ENCODE measurements around the gene CNTN3. TPM values are rescaled to one million over a fixed set of nuclear protein-coding genes. Genes with fewer than 3 reads are reported as not detected.

CNTN3 gene
- polyA plus RNA-seq, 1 donor from 2014 or later, result 31.8 TPM

GRCh38 chr3:74642876-74643275, 28.4 kb upstream of the CNTN3 start:
- no peaks in the 10 kb centered on the region for H3K36me3 ChIP-seq (ENCODE audit: insufficient read depth, low read length)
- H2AFZ ChIP-seq (ENCODE audit: low read depth, low read length), result no peak overlapping the region
- no peaks in the 10 kb centered on the region for H3F3A ChIP-seq (ENCODE audit: insufficient read depth, low read length, poor library complexity, severe bottlenecking)
- no peak overlapping the region for H3K27ac ChIP-seq (ENCODE audit: low read length)
- no peaks in the 10 kb centered on the region for H4K20me1 ChIP-seq (ENCODE audit: insufficient read depth)
- H3K9me2 ChIP-seq (ENCODE audit: insufficient read depth, low read length), result no peaks in the 10 kb centered on the region
- no peak overlapping the region for H3K4me3 ChIP-seq (ENCODE audit: low read length)
- H3K79me2 ChIP-seq (replicated peaks; ENCODE audit: insufficient read depth, low read length), result no peaks in the 10 kb centered on the region
- H3K9me3 ChIP-seq (ENCODE audit: low read length), result no peaks in the 10 kb centered on the region
- no peak overlapping the region for H3K9ac ChIP-seq (ENCODE audit: low read length)
- no peaks in the 10 kb centered on the region for H3K27me3 ChIP-seq (ENCODE audit: insufficient read depth, low read depth, low read length)
- no peak overlapping the region for H3K4me2 ChIP-seq (ENCODE audit: low read length)
- TF ChIP-seq, protein P1, sequence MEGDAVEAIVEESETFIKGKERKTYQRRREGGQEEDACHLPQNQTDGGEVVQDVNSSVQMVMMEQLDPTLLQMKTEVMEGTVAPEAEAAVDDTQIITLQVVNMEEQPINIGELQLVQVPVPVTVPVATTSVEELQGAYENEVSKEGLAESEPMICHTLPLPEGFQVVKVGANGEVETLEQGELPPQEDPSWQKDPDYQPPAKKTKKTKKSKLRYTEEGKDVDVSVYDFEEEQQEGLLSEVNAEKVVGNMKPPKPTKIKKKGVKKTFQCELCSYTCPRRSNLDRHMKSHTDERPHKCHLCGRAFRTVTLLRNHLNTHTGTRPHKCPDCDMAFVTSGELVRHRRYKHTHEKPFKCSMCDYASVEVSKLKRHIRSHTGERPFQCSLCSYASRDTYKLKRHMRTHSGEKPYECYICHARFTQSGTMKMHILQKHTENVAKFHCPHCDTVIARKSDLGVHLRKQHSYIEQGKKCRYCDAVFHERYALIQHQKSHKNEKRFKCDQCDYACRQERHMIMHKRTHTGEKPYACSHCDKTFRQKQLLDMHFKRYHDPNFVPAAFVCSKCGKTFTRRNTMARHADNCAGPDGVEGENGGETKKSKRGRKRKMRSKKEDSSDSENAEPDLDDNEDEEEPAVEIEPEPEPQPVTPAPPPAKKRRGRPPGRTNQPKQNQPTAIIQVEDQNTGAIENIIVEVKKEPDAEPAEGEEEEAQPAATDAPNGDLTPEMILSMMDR (IDR thresholded peaks at IDR 0.05; ENCODE audit: poor library complexity, severe bottlenecking), result no peak
- TF ChIP-seq EZH2 (IDR thresholded peaks at IDR 0.05; ENCODE audit: borderline replicate concordance, insufficient read depth, low read length, poor library complexity, severe bottlenecking) (no peak), POLR2AphosphoS5 (IDR thresholded peaks at IDR 0.05) (no peak)

- no peaks in the 10 kb centered on the region for H3K9me3 ChIP-seq (ENCODE audit: low read length)
- H3K9ac ChIP-seq (ENCODE audit: low read length), result no peak overlapping the region
- TF ChIP-seq, protein P1 (IDR thresholded peaks at IDR 0.05; ENCODE audit: poor library complexity, severe bottlenecking), result no peak
- TF ChIP-seq MXI1 (conservative IDR thresholded peaks at IDR 0.05; ENCODE audit: poor library complexity, severe bottlenecking), result no peak
- no peak for TF ChIP-seq EP300 (conservative IDR thresholded peaks at IDR 0.05; ENCODE audit: poor library complexity, severe bottlenecking)
- TF ChIP-seq RAD21 (conservative IDR thresholded peaks at IDR 0.05), result no peak
- TF ChIP-seq POLR2AphosphoS5 (IDR thresholded peaks at IDR 0.05), result no peak
- no peak for TF ChIP-seq REST (IDR thresholded peaks at IDR 0.05; ENCODE audit: borderline replicate concordance)
- no peak for TF ChIP-seq EZH2 (IDR thresholded peaks at IDR 0.05; ENCODE audit: borderline replicate concordance, insufficient read depth, low read length, poor library complexity, severe bottlenecking)
- no peak for TF ChIP-seq SMC3 (conservative IDR thresholded peaks at IDR 0.05; ENCODE audit: poor library complexity)
- H4K20me1 ChIP-seq (ENCODE audit: insufficient read depth), result no peaks in the 10 kb centered on the region
- no peaks in the 10 kb centered on the region for H3F3A ChIP-seq (ENCODE audit: insufficient read depth, low read length, poor library complexity, severe bottlenecking)
- no peak overlapping the region for H2AFZ ChIP-seq (ENCODE audit: low read depth, low read length)
- no peaks in the 10 kb centered on the region for H3K79me2 ChIP-seq (replicated peaks; ENCODE audit: insufficient read depth, low read length)
- no peak overlapping the region for H3K4me2 ChIP-seq (ENCODE audit: low read length)
- H3K27me3 ChIP-seq (ENCODE audit: insufficient read depth, low read depth, low read length), result no peaks in the 10 kb centered on the region
- no peak overlapping the region for H3K4me3 ChIP-seq (ENCODE audit: low read length)
- no peaks in the 10 kb centered on the region for H3K9me2 ChIP-seq (ENCODE audit: insufficient read depth, low read length)
- H3K27ac ChIP-seq (ENCODE audit: low read length), result no peak overlapping the region
- no peaks in the 10 kb centered on the region for H3K36me3 ChIP-seq (ENCODE audit: insufficient read depth, low read length)
Observed at GRCh38 chr3:74640211-74640610, 25.8 kb upstream of the CNTN3 start.
